Mucosa of stomach (tissue), 1 donor: Measurements from ENCODE around the gene TENT5A.
"Not testable (repeated sequence)": the region's sequence is repeated elsewhere in the genome, so short reads cannot be mapped to it uniquely, and the experiment has no call there.

Experiments used
- H3K27me3 ChIP-seq: one replicate; pipeline ENCODE4 v1.7.0; 2013; ENCODE audit warnings: mild to moderate bottlenecking, low read length; ENCODE audit not compliant: control insufficient read depth, insufficient read depth
- H3K36me3 ChIP-seq: one replicate; pipeline ENCODE4 v1.7.0; 2013; ENCODE audit warnings: low read length; ENCODE audit not compliant: control insufficient read depth, insufficient read depth
- H3K4me1 ChIP-seq: one replicate; pipeline ENCODE4 v1.7.0; 2013; ENCODE audit warnings: mild to moderate bottlenecking, low read length; ENCODE audit not compliant: control insufficient read depth, insufficient read depth
- H3K4me3 ChIP-seq: one replicate; pipeline ENCODE4 v1.7.0; 2013; ENCODE audit warnings: low read length
- H3K9ac ChIP-seq: one replicate; pipeline ENCODE4 v1.7.0; 2013; ENCODE audit warnings: mild to moderate bottlenecking, low read length, moderate library complexity
- H3K9me3 ChIP-seq: one replicate; pipeline ENCODE4 v1.7.0; 2013; ENCODE audit warnings: mild to moderate bottlenecking, low read length, moderate library complexity; ENCODE audit not compliant: control insufficient read depth
- donor health status: Pancreatic carcinoma.

The TENT5A gene

DNA sequence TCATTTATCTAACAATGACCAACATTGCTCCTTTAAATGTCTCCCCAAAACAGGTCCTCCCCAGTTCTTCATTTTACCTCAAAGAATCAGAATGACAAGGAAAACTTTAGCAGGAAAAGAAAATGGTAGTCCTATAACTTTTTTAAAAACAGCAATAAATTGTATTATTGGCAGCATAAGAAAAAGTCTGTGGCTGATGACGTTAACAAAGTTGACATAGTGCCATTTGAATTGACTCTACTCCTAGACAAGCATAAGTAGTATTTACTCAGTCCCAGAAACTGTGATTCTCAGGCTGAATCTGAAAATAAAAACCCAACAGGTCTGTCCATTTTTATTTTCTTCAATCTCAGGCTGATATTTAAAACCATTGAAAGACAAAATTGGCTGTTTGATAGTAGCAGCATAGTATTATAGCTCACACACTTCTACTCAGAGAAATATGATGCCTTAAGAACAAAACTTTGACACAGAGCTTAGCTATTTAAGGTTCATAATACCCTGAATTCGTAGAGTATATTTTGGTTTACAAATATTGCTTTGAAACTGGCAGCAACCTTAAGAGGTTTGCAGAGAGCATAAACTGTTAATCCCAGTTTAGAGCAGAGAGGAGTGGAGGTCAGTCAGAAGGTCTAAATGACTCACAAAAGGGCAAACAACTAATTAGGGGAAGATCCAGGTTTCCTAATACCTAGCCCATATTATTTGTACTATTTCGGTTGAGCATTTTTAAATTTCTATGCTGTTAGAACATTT lies 35.0 kb upstream of the TENT5A start:
- no peak overlapping the region for H3K4me3 ChIP-seq
- H3K27me3 ChIP-seq = no peaks in the 10 kb centered on the region
- no peaks in the 10 kb centered on the region for H3K9me3 ChIP-seq
- H3K9ac ChIP-seq = no peak overlapping the region
- peaks cover 28% of the 10 kb centered on the region for H3K4me1 ChIP-seq
- H3K36me3 ChIP-seq = no peaks in the 10 kb centered on the region

GRCh38 chr6:81786150-81786549 lies 33.7 kb upstream of the TENT5A start:
- H3K4me3 ChIP-seq = no peak overlapping the region
- no peaks in the 10 kb centered on the region for H3K36me3 ChIP-seq

DNA sequence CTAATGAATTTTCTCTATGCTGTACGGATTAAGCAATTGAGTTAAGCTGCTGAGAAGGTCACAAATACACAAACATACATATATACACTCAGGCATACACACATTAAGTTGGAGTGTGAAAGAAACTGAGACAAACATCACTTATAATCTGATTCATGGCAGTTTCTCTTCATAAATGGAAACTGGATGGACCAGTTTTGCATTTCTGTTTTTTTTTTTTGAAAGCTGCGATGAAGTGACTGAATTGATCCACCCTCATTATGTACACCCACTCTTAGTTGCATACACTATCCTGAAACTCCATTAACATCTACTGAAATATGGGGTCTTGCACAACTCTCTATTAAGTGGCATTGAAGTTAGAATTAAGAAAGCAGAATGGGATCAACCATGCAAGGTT lies 32.9 kb upstream of the TENT5A start:
- no peaks in the 10 kb centered on the region for H3K27me3 ChIP-seq
- no peaks in the 10 kb centered on the region for H3K36me3 ChIP-seq
- peaks cover 28% of the 10 kb centered on the region for H3K4me1 ChIP-seq
- no peak overlapping the region for H3K9ac ChIP-seq
- no peak overlapping the region for H3K4me3 ChIP-seq
- no peaks in the 10 kb centered on the region for H3K9me3 ChIP-seq

More at GRCh38 chr6:81786150-81786549, 33.7 kb upstream of the TENT5A start:
- no peak overlapping the region for H3K9ac ChIP-seq
- H3K27me3 ChIP-seq = no peaks in the 10 kb centered on the region
- no peaks in the 10 kb centered on the region for H3K9me3 ChIP-seq
- peaks cover 28% of the 10 kb centered on the region for H3K4me1 ChIP-seq

- Histone ChIP-seq H3K9me3 (no peaks in the 10 kb centered on the region), H3K4me1 (peaks cover 28% of the 10 kb centered on the region), H3K27me3 (no peaks in the 10 kb centered on the region), H3K9ac (no peak overlapping the region), H3K36me3 (no peaks in the 10 kb centered on the region), H3K4me3 (no peak overlapping the region)
Measured at GRCh38 chr6:81783893-81784292, 31.4 kb upstream of the TENT5A start.

DNA sequence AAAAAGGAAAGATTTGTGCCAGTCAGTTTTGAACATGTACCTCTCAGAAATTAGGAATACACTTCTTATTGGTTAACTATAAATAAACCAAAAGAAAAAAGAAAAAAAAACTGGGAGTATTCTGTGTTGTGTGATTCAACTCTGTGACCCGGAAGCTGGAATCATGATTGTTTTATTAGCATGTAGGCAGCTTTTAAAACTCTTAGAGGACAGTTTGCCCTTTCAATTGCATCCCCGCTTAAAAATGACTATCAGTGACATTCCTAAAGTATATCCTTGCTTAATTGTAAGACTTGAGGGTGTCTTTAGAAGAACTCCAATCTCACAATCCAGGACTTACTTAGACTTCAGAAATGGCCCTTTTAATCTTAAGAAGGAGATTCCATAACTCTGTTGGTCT lies 29.1 kb upstream of the TENT5A start:
- H3K4me1 ChIP-seq = peaks cover 13% of the 10 kb centered on the region
- H3K4me3 ChIP-seq = no peak overlapping the region
- H3K36me3 ChIP-seq = no peaks in the 10 kb centered on the region

DNA sequence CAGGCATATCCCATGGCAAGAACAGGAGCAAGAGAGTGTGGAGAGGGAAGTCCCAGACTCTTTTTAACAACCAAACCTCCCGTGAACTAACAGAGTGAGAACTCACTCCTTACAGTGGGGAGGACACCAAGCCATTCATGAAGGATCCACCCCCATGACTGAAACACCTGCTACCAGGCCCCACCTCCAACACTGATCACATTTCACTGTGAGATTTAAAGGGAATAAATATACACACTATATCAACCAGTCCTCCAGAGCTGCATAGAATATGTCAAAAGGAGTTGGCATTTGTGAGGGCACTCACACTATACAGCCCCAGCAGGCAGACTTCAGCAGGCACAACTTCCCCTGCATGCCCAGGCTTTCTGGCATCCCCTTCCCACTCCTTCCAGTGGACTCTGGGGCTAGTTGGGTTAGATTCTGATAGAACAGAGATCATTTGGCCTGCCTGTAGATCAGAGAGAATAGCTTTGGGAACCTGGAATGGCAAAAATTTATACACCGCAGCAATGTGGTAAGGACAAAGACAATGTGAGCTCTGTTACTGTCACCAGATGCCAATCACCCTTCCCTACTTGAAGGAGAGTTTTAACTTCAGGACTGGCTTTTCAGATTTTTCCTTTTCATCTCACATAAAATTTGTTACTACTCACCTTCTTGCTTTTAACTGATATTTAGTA lies 25.2 kb upstream of the TENT5A start:
- Histone ChIP-seq H3K4me3 (no peak overlapping the region), H3K27me3 (no peaks in the 10 kb centered on the region), H3K4me1 (no peaks in the 10 kb centered on the region), H3K9ac (no peak overlapping the region), H3K9me3 (no peaks in the 10 kb centered on the region), H3K36me3 (no peaks in the 10 kb centered on the region)

More for the DNA sequence above, 29.1 kb upstream of the TENT5A start:
- no peaks in the 10 kb centered on the region for H3K9me3 ChIP-seq
- no peak overlapping the region for H3K9ac ChIP-seq
- no peaks in the 10 kb centered on the region for H3K27me3 ChIP-seq

GRCh38 chr6:81776219-81776618 lies 23.7 kb upstream of the TENT5A start:
- not testable (repeated sequence) for H3K27me3 ChIP-seq, H3K4me1 ChIP-seq, H3K9ac ChIP-seq, H3K9me3 ChIP-seq, H3K4me3 ChIP-seq, H3K36me3 ChIP-seq

DNA sequence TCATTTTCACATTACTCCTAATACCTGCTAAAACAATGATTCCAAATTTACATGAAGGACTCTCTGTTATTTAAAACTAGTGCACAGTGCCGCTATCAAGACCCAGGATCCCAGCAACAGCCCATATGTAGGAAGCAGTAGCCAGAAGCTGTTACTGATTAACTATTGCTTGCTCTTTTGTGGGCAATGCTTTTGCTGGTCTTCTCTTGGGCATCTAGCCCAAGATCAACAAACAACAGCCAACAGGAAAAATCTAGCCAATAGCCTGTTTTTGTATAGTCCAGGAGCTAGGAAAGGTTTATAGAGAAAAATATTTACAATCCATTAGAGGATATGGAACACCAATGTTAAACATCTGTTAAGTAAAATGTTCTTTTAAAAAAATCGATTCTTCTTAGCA lies 22.1 kb upstream of the TENT5A start:
- no peaks in the 10 kb centered on the region for H3K36me3 ChIP-seq
- H3K27me3 ChIP-seq = no peaks in the 10 kb centered on the region
- H3K4me1 ChIP-seq = no peaks in the 10 kb centered on the region
- H3K9ac ChIP-seq = no peak overlapping the region
- H3K4me3 ChIP-seq = no peak overlapping the region
- no peaks in the 10 kb centered on the region for H3K9me3 ChIP-seq

- Histone ChIP-seq H3K9ac (no peak overlapping the region), H3K4me3 (no peak overlapping the region), H3K4me1 (no peaks in the 10 kb centered on the region), H3K36me3 (no peaks in the 10 kb centered on the region), H3K27me3 (no peaks in the 10 kb centered on the region), H3K9me3 (no peaks in the 10 kb centered on the region)
Measured at GRCh38 chr6:81773887-81774286, 21.4 kb upstream of the TENT5A start.

GRCh38 chr6:81772741-81773140 lies 20.3 kb upstream of the TENT5A start:
- no peaks in the 10 kb centered on the region for H3K4me1 ChIP-seq
- no peak overlapping the region for H3K4me3 ChIP-seq
- H3K27me3 ChIP-seq = no peaks in the 10 kb centered on the region
- H3K36me3 ChIP-seq = no peaks in the 10 kb centered on the region
- no peak overlapping the region for H3K9ac ChIP-seq
- no peaks in the 10 kb centered on the region for H3K9me3 ChIP-seq

DNA sequence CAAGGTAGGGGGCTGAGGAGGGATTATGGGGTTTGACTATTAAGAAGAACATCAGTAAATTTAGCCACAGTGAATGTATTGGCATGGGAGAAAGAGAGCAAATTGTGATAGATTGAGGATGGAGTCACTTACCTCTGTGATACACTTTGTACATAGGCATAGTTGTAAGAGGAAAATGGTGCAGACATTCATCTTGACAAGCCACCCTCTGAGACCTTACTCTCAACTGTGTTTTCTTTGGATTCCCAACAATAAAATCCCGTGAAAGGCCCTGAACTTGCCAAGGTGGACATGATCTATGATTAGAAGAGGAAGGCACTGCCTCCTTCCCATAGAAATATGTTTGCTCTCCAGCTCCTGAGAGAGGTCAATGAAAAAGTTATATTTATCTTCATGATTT lies 18.6 kb upstream of the TENT5A start:
- no peaks in the 10 kb centered on the region for H3K9me3 ChIP-seq
- H3K36me3 ChIP-seq = no peaks in the 10 kb centered on the region
- no peak overlapping the region for H3K9ac ChIP-seq
- peaks cover 16% of the 10 kb centered on the region for H3K4me1 ChIP-seq
- H3K27me3 ChIP-seq = no peaks in the 10 kb centered on the region
- H3K4me3 ChIP-seq = no peak overlapping the region

GRCh38 chr6:81770381-81770780 lies 17.9 kb upstream of the TENT5A start:
- no peaks in the 10 kb centered on the region for H3K27me3 ChIP-seq
- H3K9ac ChIP-seq = no peak overlapping the region
- no peaks in the 10 kb centered on the region for H3K9me3 ChIP-seq
- H3K4me1 ChIP-seq = peaks cover 18% of the 10 kb centered on the region
- no peak overlapping the region for H3K4me3 ChIP-seq
- no peaks in the 10 kb centered on the region for H3K36me3 ChIP-seq
